Fibroblast of lung (primary cell): ENCODE results near the gene GPHN. TPM values are rescaled to one million over a fixed set of nuclear protein-coding genes. Genes with fewer than 3 reads are reported as not detected.

Source experiments
- DNase-seq, 2 donors: peaks; one replicate each; pipeline versions ENCODE4 v3.0.0 to v3.0.0-alpha.2; 2010; ENCODE audit warnings: low read depth in 2 of 2
- H2AFZ ChIP-seq: 2 replicates; pipeline ENCODE4 v1.5.1; 2012; ENCODE audit warnings: low read length, control low read depth, inconsistent platforms
- H3K27ac ChIP-seq: 2 replicates; pipeline ENCODE4 v1.5.1; 2011; ENCODE audit warnings: low read length, control low read depth; ENCODE audit not compliant: insufficient read depth
- H3K27me3 ChIP-seq: 2 replicates; pipeline ENCODE4 v1.5.1; 2011; ENCODE audit warnings: mild to moderate bottlenecking, low read length; ENCODE audit not compliant: control insufficient read depth, insufficient read depth
- H3K36me3 ChIP-seq: 2 replicates; pipeline ENCODE4 v1.5.1; 2011; ENCODE audit warnings: low read length; ENCODE audit not compliant: control insufficient read depth, insufficient read depth
- H3K4me1 ChIP-seq: 2 replicates; pipeline ENCODE4 v1.5.1; 2011; ENCODE audit warnings: low read length; ENCODE audit not compliant: control insufficient read depth, insufficient read depth; ENCODE audit errors: extremely low read depth
- H3K4me2 ChIP-seq: 2 replicates; pipeline ENCODE4 v1.5.1; 2011; ENCODE audit warnings: low read length, control low read depth; ENCODE audit not compliant: insufficient read depth; ENCODE audit errors: extremely low read depth
- H3K4me3 ChIP-seq, 4 experiments: fragments of 200-600 bp in 1 of 4; sonication (generic) in 1 of 4; replicated peaks in 1 of 4; 2 replicates each; pipeline ENCODE4 v1.5.1; 2011 to 2016; ENCODE audit warnings: low read length in 4 of 4, low read depth in 3 of 4, mild to moderate bottlenecking in 3 of 4, control low read depth in 2 of 4, inconsistent platforms in 1 of 4, mixed read lengths in 1 of 4; ENCODE audit not compliant: insufficient read depth in 1 of 4; ENCODE audit errors: control extremely low read depth in 1 of 4
- H3K79me2 ChIP-seq: 2 replicates; pipeline ENCODE4 v1.5.1; 2012; ENCODE audit warnings: mild to moderate bottlenecking, low read length, inconsistent platforms; ENCODE audit not compliant: control insufficient read depth, insufficient read depth
- H3K9ac ChIP-seq: 2 replicates; pipeline ENCODE4 v1.5.1; 2011; ENCODE audit warnings: mild to moderate bottlenecking, low read length, control low read depth; ENCODE audit not compliant: insufficient read depth
- H3K9me3 ChIP-seq: 2 replicates; pipeline ENCODE4 v1.5.1; 2012; ENCODE audit warnings: low read depth, low read length; ENCODE audit not compliant: control insufficient read depth, insufficient read depth
- H4K20me1 ChIP-seq: 2 replicates; pipeline ENCODE4 v1.5.1; 2011; ENCODE audit warnings: low read length; ENCODE audit not compliant: control insufficient read depth, insufficient read depth; ENCODE audit errors: extremely low read depth
- CTCF ChIP-seq, 2 donors: IDR thresholded peaks in 1 of 2; conservative IDR thresholded peaks in 1 of 2; 1 replicate in 1 of 2; 2 replicates in 1 of 2; pipeline ENCODE4 v1.5.1; 2011 to 2012; ENCODE audit warnings: low read length in 2 of 2, control low read depth in 1 of 2, inconsistent platforms in 1 of 2, low read depth in 1 of 2, mild to moderate bottlenecking in 1 of 2
- EZH2 ChIP-seq: IDR thresholded peaks from 2 replicates; pipeline ENCODE4 v1.5.1; 2012; ENCODE audit warnings: low read length, control low read depth, mild to moderate bottlenecking; ENCODE audit errors: missing control alignments
- polyA plus RNA-seq, 2 donors: library from polyadenylated mRNA; depleted of rRNA in 1 of 2; stranded (reverse) in 1 of 2; unstranded in 1 of 2; fragments of >200 nt; gene quantifications; 2 replicates each; pipeline ENCODE4 v1.2.1, GENCODE V29; 2011 to 2012; ENCODE audit warnings: missing spikeins in 1 of 2
- total RNA-seq: library from RNA; depleted of rRNA; stranded (reverse); fragments of >200 nt; gene quantifications from 2 replicates; pipeline ENCODE4 v1.2.1, GENCODE V29; 2014

GPHN gene
- total and polyA plus RNA-seq, 2 donors (not counting 1 experiment from before 2014, with no cell fraction given), result 8.3 to 13.9 TPM

- Histone ChIP-seq H4K20me1 (no peaks in the 10 kb centered on the region), H3K9ac (no peak overlapping the region), H3K4me3 (no peak overlapping the region), H3K4me2 (no peak overlapping the region), H2AFZ (no peak overlapping the region), H3K9me3 (no peaks in the 10 kb centered on the region), H3K4me1 (no peaks in the 10 kb centered on the region), H3K79me2 (no peaks in the 10 kb centered on the region), H3K27me3 (no peaks in the 10 kb centered on the region), H3K27ac (no peak overlapping the region), H3K36me3 (no peaks in the 10 kb centered on the region)
- no peak for DNase-seq
- TF ChIP-seq EZH2 (no peak), CTCF (conservative IDR thresholded peaks at IDR 0.05 in 1 of 2, IDR thresholded peaks at IDR 0.05 in 1 of 2; ENCODE audit: low read depth in 1 of 2, low read length in 2 of 2) (no peak)
These were observed 415.3 kb downstream of the GPHN start for GRCh38 chr14:66923251-66923650.

DNA sequence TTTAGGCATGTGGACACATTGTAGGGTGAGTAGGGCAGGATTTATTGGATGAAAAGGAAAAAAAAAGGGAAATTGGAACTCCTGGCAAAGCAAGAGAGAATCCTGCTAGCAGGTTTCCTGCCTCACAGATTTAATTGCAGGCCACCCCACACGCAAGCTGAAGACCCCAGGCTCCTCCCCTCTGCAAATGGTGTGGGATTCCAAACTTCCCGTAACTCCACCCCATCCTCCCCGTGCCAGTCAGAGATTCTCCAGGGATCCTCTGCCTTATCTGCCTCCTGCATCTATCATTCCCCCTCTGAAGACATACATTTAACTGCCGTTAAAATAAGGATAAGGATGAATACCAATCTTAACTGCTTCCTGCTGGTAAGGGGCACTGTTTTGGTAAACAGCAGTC, 431.5 kb downstream of the GPHN start:
- no peak overlapping the region for H3K9ac ChIP-seq
- H3K4me1 ChIP-seq, result no peaks in the 10 kb centered on the region
- no peak for TF ChIP-seq EZH2
- no peak for TF ChIP-seq CTCF (conservative IDR thresholded peaks at IDR 0.05 in 1 of 2, IDR thresholded peaks at IDR 0.05 in 1 of 2; ENCODE audit: low read depth in 1 of 2, low read length in 2 of 2)
- H2AFZ ChIP-seq, result no peak overlapping the region
- H3K36me3 ChIP-seq, result no peaks in the 10 kb centered on the region
- DNase-seq, result no peak
- H3K4me2 ChIP-seq, result no peak overlapping the region
- H3K27ac ChIP-seq, result no peak overlapping the region
- H3K9me3 ChIP-seq, result no peaks in the 10 kb centered on the region
- H3K79me2 ChIP-seq, result no peaks in the 10 kb centered on the region
- no peaks in the 10 kb centered on the region for H3K27me3 ChIP-seq
- H4K20me1 ChIP-seq, result no peaks in the 10 kb centered on the region
- H3K4me3 ChIP-seq, result no peak overlapping the region

GRCh38 chr14:66944872-66945271, 436.9 kb downstream of the GPHN start:
- no peaks in the 10 kb centered on the region for H3K79me2 ChIP-seq
- TF ChIP-seq CTCF (conservative IDR thresholded peaks at IDR 0.05 in 1 of 2, IDR thresholded peaks at IDR 0.05 in 1 of 2; ENCODE audit: low read depth in 1 of 2, low read length in 2 of 2) (no peak), EZH2 (no peak)
- no peaks in the 10 kb centered on the region for H4K20me1 ChIP-seq
- H3K36me3 ChIP-seq, result no peaks in the 10 kb centered on the region
- peak; percentile 51 to 55 for DNase-seq
- H2AFZ ChIP-seq, result no peak overlapping the region
- H3K9ac ChIP-seq, result no peak overlapping the region
- no peaks in the 10 kb centered on the region for H3K27me3 ChIP-seq
- H3K27ac ChIP-seq, result no peak overlapping the region
- H3K4me2 ChIP-seq, result no peak overlapping the region
- peaks cover 1% of the 10 kb centered on the region for H3K9me3 ChIP-seq
- H3K4me3 ChIP-seq, result no peak overlapping the region
- H3K4me1 ChIP-seq, result no peaks in the 10 kb centered on the region
